MCF 10A (cell line): ENCODE results near the gene MS4A7. TPM values are rescaled to one million over a fixed set of nuclear protein-coding genes. Genes with fewer than 3 reads are reported as not detected.

ENCODE experiments used
- BruUV-seq: library from RNA; stranded (reverse); fragments of 400-500 nt; replicated peaks from 2 replicates; lab custom pipeline; 2021; lab: Mats Ljungman, UMichigan
- CTCF ChIA-PET: fragments of 300-600 bp; sonication (Branson Sonifier 250); formaldehyde crosslinking; extraction: SDS; loops from one replicate; lab custom pipeline; 2021; ENCODE audit warnings: antibody characterized with exemption, inconsistent platforms; lab: Yijun Ruan, JAX
- POLR2A ChIA-PET: fragments of 300-600, 350-650 bp; sonication (Branson Sonifier 250); formaldehyde crosslinking; extraction: SDS; loops from one replicate; lab custom pipeline; 2020; ENCODE audit warnings: antibody characterized with exemption, inconsistent platforms; lab: Yijun Ruan, JAX
- DNase-seq: peaks from one replicate; pipeline ENCODE4 v3.0.0-alpha.2; 2018; ENCODE audit not compliant: unreplicated experiment
- H3K27ac Mint-ChIP-seq: one replicate; pipeline ENCODE4 v1.8.0; 2022; ENCODE audit warnings: mild to moderate bottlenecking, low read depth, mixed read lengths; ENCODE audit not compliant: unreplicated experiment
- H3K27me3 Mint-ChIP-seq: one replicate; pipeline ENCODE4 v1.8.0; 2022; ENCODE audit warnings: mixed read lengths; ENCODE audit not compliant: insufficient read depth, unreplicated experiment
- H3K36me3 Mint-ChIP-seq: one replicate; pipeline ENCODE4 v1.8.0; 2022; ENCODE audit warnings: mild to moderate bottlenecking, moderate library complexity, mixed read lengths; ENCODE audit not compliant: insufficient read depth, unreplicated experiment
- H3K4me1 Mint-ChIP-seq: one replicate; pipeline ENCODE4 v1.8.0; 2022; ENCODE audit warnings: mixed read lengths; ENCODE audit not compliant: insufficient read depth, unreplicated experiment
- H3K4me3 Mint-ChIP-seq: one replicate; pipeline ENCODE4 v1.8.0; 2022; ENCODE audit warnings: mild to moderate bottlenecking, moderate library complexity, mixed read lengths; ENCODE audit not compliant: unreplicated experiment
- H3K9me3 Mint-ChIP-seq: one replicate; pipeline ENCODE4 v1.8.0; 2022; ENCODE audit warnings: mixed read lengths; ENCODE audit not compliant: unreplicated experiment
- CTCF ChIP-seq: fragments of 200-600 bp; IDR thresholded peaks from one replicate; pipeline ENCODE4 v1.8.0; 2022; ENCODE audit warnings: antibody characterized with exemption, mild to moderate bottlenecking; ENCODE audit not compliant: unreplicated experiment
- intact Hi-C: fragments of 100-400 bp; cut with micrococcal nuclease; formaldehyde crosslinking; loops from 2 replicates; pipeline ENCODE4 v1.14.1; 2022
- total RNA-seq: library from RNA; stranded (reverse); gene quantifications from 2 replicates; pipeline ENCODE4 v1.2.3, GENCODE V29; 2022

Gene MS4A7
- total RNA-seq, 1 experiment from 2014 or later = not detected

- Mint-ChIP-seq H3K4me1 (peaks cover 17% of the 10 kb centered on the region), H3K9me3 (no peaks in the 10 kb centered on the region), H3K27me3 (peaks cover 6% of the 10 kb centered on the region), H3K36me3 (no peaks in the 10 kb centered on the region), H3K27ac (peak overlapping the region; percentile 86), H3K4me3 (peak overlapping the region; percentile 25)
- intact Hi-C loops = no loop called here
- DNase-seq = peak; percentile 49
- no TSS peak for BruUV-seq
- POLR2A ChIA-PET = interaction anchor here (0.9 to 1.3 kb wide), 5 partner anchors 14 to 543 kb away, joined by 3 read pairs; partner anchors contain the start of gene TMEM109
- TF ChIP-seq CTCF = no peak
- CTCF ChIA-PET = interaction anchor here (0.6 to 5.5 kb wide), 6 partner anchors 9 to 803 kb away, joined by 3 to 34 read pairs (median 3); no protein-coding TSS in a partner anchor
Observed at GRCh38 chr11:60370811-60371298, 7.5 kb upstream of the MS4A7 start.

- no peak for TF ChIP-seq CTCF
- no peaks in the 10 kb centered on the region for H3K36me3 Mint-ChIP-seq
- peaks cover 17% of the 10 kb centered on the region for H3K4me1 Mint-ChIP-seq
- DNase-seq = no peak
- peak overlapping the region; percentile 86 for H3K27ac Mint-ChIP-seq
- H3K9me3 Mint-ChIP-seq = no peaks in the 10 kb centered on the region
- intact Hi-C loops = no loop called here
- POLR2A ChIA-PET = interaction anchor here (0.9 to 1.3 kb wide), 4 partner anchors 13 to 542 kb away, joined by 3 read pairs; partner anchors contain the start of gene TMEM109
- CTCF ChIA-PET = interaction anchor here (0.6 to 5.5 kb wide), 3 partner anchors 221 to 543 kb away, joined by 3 to 34 read pairs (median 4); no protein-coding TSS in a partner anchor
- H3K4me3 Mint-ChIP-seq = no peak overlapping the region
- no TSS peak for BruUV-seq
- H3K27me3 Mint-ChIP-seq = peaks cover 6% of the 10 kb centered on the region
Observed at GRCh38 chr11:60371386-60371785, 6.9 kb upstream of the MS4A7 start.

GRCh38 chr11:60371854-60372253 lies 6.5 kb upstream of the MS4A7 start:
- intact Hi-C loops = no loop called here
- peaks cover 6% of the 10 kb centered on the region for H3K27me3 Mint-ChIP-seq
- ChIA-PET CTCF (interaction anchor here (1.0 to 1.3 kb wide), 3 partner anchors 8 to 247 kb away, joined by 3 to 5 read pairs (median 4); no protein-coding TSS in a partner anchor), POLR2A (no interaction called here)
- H3K9me3 Mint-ChIP-seq = no peaks in the 10 kb centered on the region
- no peaks in the 10 kb centered on the region for H3K36me3 Mint-ChIP-seq
- DNase-seq = no peak
- no peak overlapping the region for H3K27ac Mint-ChIP-seq
- no TSS peak for BruUV-seq
- no peak overlapping the region for H3K4me3 Mint-ChIP-seq
- H3K4me1 Mint-ChIP-seq = peaks cover 17% of the 10 kb centered on the region
- no peak for TF ChIP-seq CTCF

GRCh38 chr11:60372767-60373166 lies 5.6 kb upstream of the MS4A7 start:
- BruUV-seq = no TSS peak
- H3K4me3 Mint-ChIP-seq = no peak overlapping the region
- TF ChIP-seq CTCF = no peak
- peaks cover 6% of the 10 kb centered on the region for H3K27me3 Mint-ChIP-seq
- no peak overlapping the region for H3K27ac Mint-ChIP-seq
- H3K9me3 Mint-ChIP-seq = no peaks in the 10 kb centered on the region
- no peaks in the 10 kb centered on the region for H3K36me3 Mint-ChIP-seq
- intact Hi-C loops = no loop called here
- peaks cover 17% of the 10 kb centered on the region for H3K4me1 Mint-ChIP-seq
- POLR2A ChIA-PET = interaction anchor here (0.6 to 0.7 kb wide), 2 partner anchors 78 to 206 kb away, joined by 3 read pairs; no protein-coding TSS in a partner anchor
- DNase-seq = no peak
- CTCF ChIA-PET = interaction anchor here (1.0 to 1.3 kb wide), 3 partner anchors 9 to 246 kb away, joined by 3 to 5 read pairs (median 4); no protein-coding TSS in a partner anchor
